ENCODE data around the gene RHBDD1.
"Not testable (repeated sequence)": the region's sequence is repeated elsewhere in the genome, so short reads cannot be mapped to it uniquely, and the experiment has no call there.

RHBDD1 gene

GRCh38 chr2:226825056-226825455 is 10.8 kb upstream of the RHBDD1 start:
- no peaks in the 10 kb centered on the region for H3K27me3 ChIP-seq (ENCODE audit: insufficient read depth, low read length, poor library complexity)
- H3K79me1 ChIP-seq (ENCODE audit: low read length) = no peaks in the 10 kb centered on the region
- H3K79me2 ChIP-seq (ENCODE audit: control insufficient read depth, insufficient read depth, low read length) = no peaks in the 10 kb centered on the region
- no peak for DNase-seq
- no peaks in the 10 kb centered on the region for H3K36me3 ChIP-seq (ENCODE audit: control insufficient read depth, insufficient read depth, low read length)
- H3K9ac ChIP-seq (ENCODE audit: low read length) = no peak overlapping the region
- H2BK15ac ChIP-seq (replicated peaks; ENCODE audit: low read depth) = no peak overlapping the region
- H3K4me2 ChIP-seq (ENCODE audit: low read length) = no peak overlapping the region
- no peak overlapping the region for H3K18ac ChIP-seq (ENCODE audit: low read length)
- no peak overlapping the region for H4K5ac ChIP-seq (ENCODE audit: low read length)
- no CpG with 5 or more reads among the region's 2 CpGs for WGBS (ENCODE audit: extremely low coverage, insufficient coverage, low lambda C conversion rate)
- H3K4me1 ChIP-seq (ENCODE audit: control insufficient read depth, low read depth, low read length) = no peaks in the 10 kb centered on the region
- no peak overlapping the region for H2BK5ac ChIP-seq (ENCODE audit: low read length)
- H3K27ac ChIP-seq (ENCODE audit: low read depth, low read length) = no peak overlapping the region
- H4K8ac ChIP-seq (ENCODE audit: low read depth, low read length) = no peak overlapping the region
- H3K4ac ChIP-seq (ENCODE audit: low read depth, low read length) = no peak overlapping the region
- H3K56ac ChIP-seq (ENCODE audit: low read length) = no peak overlapping the region
- no peak overlapping the region for H2AK5ac ChIP-seq (ENCODE audit: low read length)
- H3K23ac ChIP-seq (ENCODE audit: low read length) = no peak overlapping the region
- H2BK120ac ChIP-seq (ENCODE audit: low read depth, low read length) = no peak overlapping the region
- H3K4me3 ChIP-seq (ENCODE audit: low read length) = no peak overlapping the region

GRCh38 chr2:226828191-226828590 is 7.7 kb upstream of the RHBDD1 start:
- no peak overlapping the region for H2BK120ac ChIP-seq (ENCODE audit: low read depth, low read length)
- H2BK15ac ChIP-seq (replicated peaks; ENCODE audit: low read depth) = no peak overlapping the region
- H3K4me2 ChIP-seq (ENCODE audit: low read length) = no peak overlapping the region
- H3K4ac ChIP-seq (ENCODE audit: low read depth, low read length) = no peak overlapping the region
- H2AK5ac ChIP-seq (ENCODE audit: low read length) = no peak overlapping the region
- no peak overlapping the region for H3K23ac ChIP-seq (ENCODE audit: low read length)
- no CpG with 5 or more reads among the region's 2 CpGs for WGBS (ENCODE audit: extremely low coverage, insufficient coverage, low lambda C conversion rate)
- DNase-seq = no peak
- H3K56ac ChIP-seq (ENCODE audit: low read length) = no peak overlapping the region
- no peak overlapping the region for H4K5ac ChIP-seq (ENCODE audit: low read length)
- H3K4me1 ChIP-seq (ENCODE audit: control insufficient read depth, low read depth, low read length) = no peaks in the 10 kb centered on the region
- no peak overlapping the region for H3K9ac ChIP-seq (ENCODE audit: low read length)
- no peak overlapping the region for H4K8ac ChIP-seq (ENCODE audit: low read depth, low read length)
- no peaks in the 10 kb centered on the region for H3K79me2 ChIP-seq (ENCODE audit: control insufficient read depth, insufficient read depth, low read length)
- H3K36me3 ChIP-seq (ENCODE audit: control insufficient read depth, insufficient read depth, low read length) = no peaks in the 10 kb centered on the region
- no peaks in the 10 kb centered on the region for H3K27me3 ChIP-seq (ENCODE audit: insufficient read depth, low read length, poor library complexity)
- H2BK5ac ChIP-seq (ENCODE audit: low read length) = no peak overlapping the region
- H3K18ac ChIP-seq (ENCODE audit: low read length) = no peak overlapping the region
- H3K4me3 ChIP-seq (ENCODE audit: low read length) = no peak overlapping the region
- H3K79me1 ChIP-seq (ENCODE audit: low read length) = no peaks in the 10 kb centered on the region
- no peak overlapping the region for H3K27ac ChIP-seq (ENCODE audit: low read depth, low read length)

GRCh38 chr2:226829721-226830631 is 5.9 kb upstream of the RHBDD1 start:
- Histone ChIP-seq H3K23ac (ENCODE audit: low read length) (no peak overlapping the region), H4K5ac (ENCODE audit: low read length) (no peak overlapping the region), H2AK5ac (ENCODE audit: low read length) (no peak overlapping the region), H3K4me1 (ENCODE audit: control insufficient read depth, low read depth, low read length) (no peaks in the 10 kb centered on the region), H3K4me3 (ENCODE audit: low read length) (no peak overlapping the region), H2BK120ac (ENCODE audit: low read depth, low read length) (no peak overlapping the region), H3K27me3 (ENCODE audit: insufficient read depth, low read length, poor library complexity) (no peaks in the 10 kb centered on the region), H3K79me1 (ENCODE audit: low read length) (no peaks in the 10 kb centered on the region), H2BK5ac (ENCODE audit: low read length) (no peak overlapping the region), H3K27ac (ENCODE audit: low read depth, low read length) (no peak overlapping the region), H3K4ac (ENCODE audit: low read depth, low read length) (no peak overlapping the region), H3K18ac (ENCODE audit: low read length) (no peak overlapping the region), H3K4me2 (ENCODE audit: low read length) (no peak overlapping the region), H4K8ac (ENCODE audit: low read depth, low read length) (no peak overlapping the region), H3K36me3 (ENCODE audit: control insufficient read depth, insufficient read depth, low read length) (no peaks in the 10 kb centered on the region), H3K9ac (ENCODE audit: low read length) (no peak overlapping the region), H3K79me2 (ENCODE audit: control insufficient read depth, insufficient read depth, low read length) (no peaks in the 10 kb centered on the region), H2BK15ac (replicated peaks; ENCODE audit: low read depth) (no peak overlapping the region), H3K56ac (ENCODE audit: low read length) (no peak overlapping the region)
- WGBS (ENCODE audit: extremely low coverage, insufficient coverage, low lambda C conversion rate) = no CpG with 5 or more reads among the region's 8 CpGs
- no peak for DNase-seq

- Histone ChIP-seq H3K4me1 (ENCODE audit: control insufficient read depth, low read depth, low read length) (no peaks in the 10 kb centered on the region), H3K79me1 (ENCODE audit: low read length) (no peaks in the 10 kb centered on the region), H3K27ac (ENCODE audit: low read depth, low read length) (no peak overlapping the region), H2AK5ac (ENCODE audit: low read length) (no peak overlapping the region), H2BK5ac (ENCODE audit: low read length) (no peak overlapping the region), H3K9ac (ENCODE audit: low read length) (no peak overlapping the region), H3K18ac (ENCODE audit: low read length) (no peak overlapping the region), H3K4me3 (ENCODE audit: low read length) (no peak overlapping the region), H3K23ac (ENCODE audit: low read length) (no peak overlapping the region), H3K4me2 (ENCODE audit: low read length) (no peak overlapping the region), H3K79me2 (ENCODE audit: control insufficient read depth, insufficient read depth, low read length) (no peaks in the 10 kb centered on the region), H3K27me3 (ENCODE audit: insufficient read depth, low read length, poor library complexity) (no peaks in the 10 kb centered on the region), H3K36me3 (ENCODE audit: control insufficient read depth, insufficient read depth, low read length) (no peaks in the 10 kb centered on the region), H3K56ac (ENCODE audit: low read length) (no peak overlapping the region), H2BK120ac (ENCODE audit: low read depth, low read length) (no peak overlapping the region), H4K5ac (ENCODE audit: low read length) (no peak overlapping the region), H4K8ac (ENCODE audit: low read depth, low read length) (no peak overlapping the region), H2BK15ac (replicated peaks; ENCODE audit: low read depth) (no peak overlapping the region), H3K4ac (ENCODE audit: low read depth, low read length) (no peak overlapping the region)
- DNase-seq = no peak
- no CpG with 5 or more reads among the region's 4 CpGs for WGBS (ENCODE audit: extremely low coverage, insufficient coverage, low lambda C conversion rate)
Measured at GRCh38 chr2:226831266-226831665, 4.6 kb upstream of the RHBDD1 start.

GRCh38 chr2:226832061-226832460 is 3.8 kb upstream of the RHBDD1 start:
- Histone ChIP-seq H4K5ac (ENCODE audit: low read length) (no peak overlapping the region), H2BK15ac (replicated peaks; ENCODE audit: low read depth) (no peak overlapping the region), H3K4me3 (ENCODE audit: low read length) (no peak overlapping the region), H3K4me2 (ENCODE audit: low read length) (no peak overlapping the region), H3K27me3 (ENCODE audit: insufficient read depth, low read length, poor library complexity) (no peaks in the 10 kb centered on the region), H2AK5ac (ENCODE audit: low read length) (no peak overlapping the region), H3K9ac (ENCODE audit: low read length) (no peak overlapping the region), H3K27ac (ENCODE audit: low read depth, low read length) (no peak overlapping the region), H3K4ac (ENCODE audit: low read depth, low read length) (no peak overlapping the region), H3K79me2 (ENCODE audit: control insufficient read depth, insufficient read depth, low read length) (no peaks in the 10 kb centered on the region), H4K8ac (ENCODE audit: low read depth, low read length) (no peak overlapping the region), H3K56ac (ENCODE audit: low read length) (no peak overlapping the region), H2BK5ac (ENCODE audit: low read length) (no peak overlapping the region), H2BK120ac (ENCODE audit: low read depth, low read length) (no peak overlapping the region), H3K79me1 (ENCODE audit: low read length) (no peaks in the 10 kb centered on the region), H3K23ac (ENCODE audit: low read length) (no peak overlapping the region), H3K4me1 (ENCODE audit: control insufficient read depth, low read depth, low read length) (no peaks in the 10 kb centered on the region), H3K18ac (ENCODE audit: low read length) (no peak overlapping the region), H3K36me3 (ENCODE audit: control insufficient read depth, insufficient read depth, low read length) (no peaks in the 10 kb centered on the region)
- no peak for DNase-seq
- no CpG with 5 or more reads among the region's 1 CpG for WGBS (ENCODE audit: extremely low coverage, insufficient coverage, low lambda C conversion rate)

- H3K18ac ChIP-seq (ENCODE audit: low read length); H3K36me3 ChIP-seq (ENCODE audit: control insufficient read depth, insufficient read depth, low read length); H2BK15ac ChIP-seq (replicated peaks; ENCODE audit: low read depth); H3K27ac ChIP-seq (ENCODE audit: low read depth, low read length); H3K79me2 ChIP-seq (ENCODE audit: control insufficient read depth, insufficient read depth, low read length); H3K23ac ChIP-seq (ENCODE audit: low read length); H2BK5ac ChIP-seq (ENCODE audit: low read length); H4K5ac ChIP-seq (ENCODE audit: low read length); H2BK120ac ChIP-seq (ENCODE audit: low read depth, low read length); H2AK5ac ChIP-seq (ENCODE audit: low read length); H3K79me1 ChIP-seq (ENCODE audit: low read length); H3K27me3 ChIP-seq (ENCODE audit: insufficient read depth, low read length, poor library complexity); H4K8ac ChIP-seq (ENCODE audit: low read depth, low read length); H3K4me3 ChIP-seq (ENCODE audit: low read length); H3K9ac ChIP-seq (ENCODE audit: low read length); H3K4ac ChIP-seq (ENCODE audit: low read depth, low read length); H3K56ac ChIP-seq (ENCODE audit: low read length); H3K4me1 ChIP-seq (ENCODE audit: control insufficient read depth, low read depth, low read length); DNase-seq; H3K4me2 ChIP-seq (ENCODE audit: low read length): not testable (repeated sequence)
- WGBS (ENCODE audit: extremely low coverage, insufficient coverage, low lambda C conversion rate) = no CpG with 5 or more reads among the region's 18 CpGs
Measured at GRCh38 chr2:226834880-226835279, 974 bp upstream of the RHBDD1 start.
